GM18861 (cell line): ENCODE data around the gene KCNJ1.

Experiments
- ATAC-seq: cut with Tn5 transposase; IDR thresholded peaks from one replicate; pipeline ENCODE4 v1.9.1; 2021; ENCODE audit not compliant: unreplicated experiment

Gene KCNJ1

DNA sequence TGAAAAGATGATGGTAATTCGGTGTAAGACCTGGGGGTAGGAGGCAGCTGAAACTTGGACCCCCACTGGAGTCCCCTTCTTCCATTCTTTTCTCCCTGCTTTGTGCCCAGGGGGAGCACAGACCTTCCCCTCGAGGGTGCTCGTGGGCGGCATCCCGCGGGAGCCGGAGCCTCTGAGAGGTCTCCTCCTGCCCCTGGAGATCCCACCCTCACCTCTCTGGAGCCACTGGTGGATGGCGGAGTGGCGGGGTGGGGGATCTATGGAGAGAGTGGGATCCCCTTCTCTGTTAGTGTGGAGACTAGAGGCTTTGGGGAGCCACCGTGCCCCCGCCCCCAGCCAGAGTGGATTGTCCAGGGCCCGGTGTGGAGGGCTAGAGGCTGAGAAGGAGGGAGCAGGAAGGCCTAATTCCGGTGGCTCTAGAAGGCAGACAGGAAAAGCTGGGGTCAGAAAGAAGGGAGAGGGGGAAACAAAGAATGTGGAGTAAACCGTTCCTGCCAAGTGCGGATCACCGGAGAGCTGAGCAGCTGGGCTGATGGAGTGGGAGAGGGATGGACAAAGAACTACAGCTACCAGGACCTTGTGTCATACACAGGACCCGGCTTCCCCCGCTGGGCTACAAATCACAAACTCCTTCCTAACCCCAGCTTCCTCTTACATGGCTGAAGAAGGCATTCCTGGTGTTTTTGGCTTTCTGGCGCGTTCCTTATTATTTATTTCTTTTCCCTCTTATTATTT, 41.9 kb downstream of the KCNJ1 start:
- ATAC-seq: no peak

DNA sequence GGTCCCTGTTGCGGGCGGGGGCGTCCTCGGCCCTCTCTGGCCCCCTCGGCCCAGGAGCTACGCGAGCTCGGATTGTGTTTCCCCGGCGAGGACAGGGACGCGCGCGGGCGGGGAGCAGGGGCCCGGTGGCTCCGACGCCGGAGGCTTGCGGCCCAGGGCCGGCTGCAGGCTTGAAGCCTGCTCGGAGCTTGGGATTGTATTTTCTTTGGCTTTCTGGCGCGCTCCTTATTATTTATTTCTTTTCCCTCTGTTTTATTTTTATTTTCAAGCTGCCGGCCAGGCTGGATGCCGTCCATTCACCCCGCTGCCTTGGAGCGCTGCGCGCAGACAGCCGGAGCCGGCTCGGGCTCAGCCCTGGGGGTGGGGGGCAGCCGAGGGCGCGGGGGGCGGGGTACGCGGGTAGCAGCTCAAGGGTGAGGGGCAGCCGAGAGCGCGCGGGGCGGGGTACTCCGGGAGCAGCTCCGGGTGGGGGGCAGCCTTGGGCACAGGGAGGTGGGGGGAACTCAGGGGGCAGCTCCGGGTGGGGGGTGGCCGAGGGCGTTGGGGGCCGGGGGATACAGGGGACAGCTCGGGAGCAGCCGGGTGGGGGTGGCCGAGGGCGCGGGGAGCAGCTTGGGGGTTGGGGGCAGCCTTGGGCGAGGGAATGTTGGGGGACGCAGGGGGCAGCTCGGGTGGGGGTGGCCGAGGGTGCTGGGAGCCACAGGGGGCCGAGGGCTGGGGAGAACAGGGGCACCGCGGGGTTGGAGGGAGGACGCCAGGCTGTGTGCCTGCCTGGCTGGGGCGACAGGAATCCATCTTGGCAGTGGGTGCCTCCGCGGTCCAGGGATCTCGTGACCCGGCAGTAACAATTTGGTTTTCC, 42.7 kb downstream of the KCNJ1 start:
- no peak for ATAC-seq

DNA sequence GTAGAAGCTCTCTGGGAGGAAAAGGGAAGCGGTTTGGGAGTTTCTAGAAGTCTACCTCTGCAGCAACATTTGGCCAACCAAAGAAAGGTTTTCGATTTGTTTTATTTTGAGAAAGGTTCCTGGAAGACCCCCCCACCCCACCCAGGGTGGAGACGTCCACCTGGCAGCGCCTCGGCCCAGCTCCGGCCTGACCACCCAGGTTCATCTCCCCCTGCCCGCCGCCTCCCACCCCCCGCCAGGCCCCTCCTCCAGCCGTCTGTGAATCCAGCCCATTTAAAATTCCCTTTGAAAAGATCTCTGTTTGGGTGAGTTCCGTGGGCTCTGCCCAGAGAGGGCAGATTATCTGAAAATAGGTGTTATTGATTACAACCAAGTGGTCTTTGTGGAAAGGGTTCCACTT, 43.3 kb downstream of the KCNJ1 start:
- ATAC-seq: no peak

DNA sequence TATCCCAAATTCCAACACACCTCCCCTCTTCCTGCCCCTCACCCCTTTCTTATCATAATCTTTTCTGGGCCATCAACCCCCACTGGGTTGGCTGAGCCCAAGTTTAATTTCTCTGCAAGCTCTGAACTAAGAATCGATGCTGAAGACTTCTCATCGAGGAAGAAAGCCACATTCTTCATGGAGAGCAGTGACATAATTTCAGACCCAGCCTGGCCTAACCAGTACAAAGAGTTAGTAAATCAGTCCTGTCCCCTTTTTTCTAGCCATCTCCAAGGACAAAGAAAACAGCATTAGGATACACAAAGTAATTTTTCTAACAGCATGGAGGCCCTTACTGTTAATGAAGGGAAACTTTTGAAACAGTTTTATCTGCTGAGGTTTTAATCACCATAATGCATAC, 45.0 kb downstream of the KCNJ1 start:
- no peak for ATAC-seq

DNA sequence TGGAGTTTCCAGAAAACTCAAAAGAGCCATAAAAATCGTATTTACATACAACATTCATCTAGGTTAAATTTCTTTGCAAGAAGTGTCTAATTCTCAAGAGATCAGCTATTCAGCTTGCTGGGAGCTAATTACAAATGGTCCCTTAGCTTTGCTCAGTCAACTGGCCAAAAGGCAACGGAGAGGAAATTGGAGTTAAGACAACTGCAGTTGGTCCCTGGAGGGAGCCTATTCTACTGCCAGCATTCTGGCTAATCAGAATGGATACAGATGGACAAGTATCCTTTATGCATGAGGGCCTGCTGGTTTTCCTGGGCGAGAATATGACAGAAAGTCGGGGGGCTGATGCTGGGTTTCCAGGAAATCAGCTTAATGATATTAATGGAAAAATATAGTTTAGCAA, 45.5 kb downstream of the KCNJ1 start:
- no peak for ATAC-seq

DNA sequence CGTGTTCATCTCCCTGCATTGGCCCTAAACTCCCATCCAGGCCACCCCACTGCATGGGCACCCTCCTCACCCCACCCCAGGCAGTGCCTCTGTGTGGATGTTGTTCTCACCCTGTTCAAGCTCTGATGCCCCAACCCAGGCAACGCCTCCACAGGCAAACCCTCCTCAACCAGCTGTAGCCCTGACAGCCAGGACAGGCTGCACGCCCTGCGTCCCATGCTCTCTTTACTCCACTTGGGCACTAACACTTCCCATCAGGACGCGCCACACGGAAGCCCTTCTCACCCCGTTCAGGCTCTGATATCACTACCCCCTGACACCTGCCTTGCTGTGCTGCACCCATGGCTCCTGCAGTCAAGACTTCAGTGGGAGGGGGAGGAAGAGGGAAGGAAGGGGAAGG, 47.9 kb downstream of the KCNJ1 start:
- no peak for ATAC-seq

DNA sequence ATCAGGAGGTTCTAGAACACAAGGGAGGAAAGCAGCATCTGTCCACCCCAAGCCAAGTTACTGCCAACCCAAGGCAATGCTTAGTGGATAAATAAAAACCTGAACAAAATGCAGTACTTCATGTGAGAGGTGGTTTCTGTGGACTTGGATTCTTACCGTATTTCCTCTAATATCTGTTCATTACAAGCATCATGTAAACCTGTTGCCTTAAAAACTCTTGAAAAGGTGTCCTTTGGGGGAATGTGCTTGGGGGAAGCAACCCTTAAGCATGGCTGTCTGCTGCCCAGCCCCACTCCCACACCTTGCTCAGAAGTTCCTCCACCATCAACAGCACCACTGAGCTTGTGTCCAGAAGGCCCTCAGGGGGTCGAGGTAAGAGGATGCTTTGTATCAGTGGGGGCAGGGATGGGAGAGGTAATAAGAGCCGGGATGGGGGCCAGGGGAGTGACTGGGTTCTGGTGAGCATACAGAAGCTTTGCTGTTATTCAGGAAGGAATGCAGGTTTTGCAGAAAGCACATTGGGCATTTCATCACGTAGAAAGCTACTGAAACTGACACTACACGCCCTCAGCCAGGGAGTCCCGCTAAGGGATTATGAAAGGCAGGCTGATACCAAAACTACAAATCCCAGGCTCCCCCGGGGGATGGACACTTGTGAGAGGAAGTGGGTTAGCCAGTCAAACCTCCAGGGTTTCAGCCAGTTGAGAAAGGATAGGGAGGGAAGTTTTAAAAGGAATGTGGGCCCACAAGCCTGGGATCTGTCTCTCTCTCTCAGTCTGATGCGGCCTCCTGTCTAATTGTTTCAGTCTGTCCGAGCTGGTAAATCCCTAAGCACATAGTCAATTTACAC, 52.0 kb downstream of the KCNJ1 start:
- no peak for ATAC-seq

DNA sequence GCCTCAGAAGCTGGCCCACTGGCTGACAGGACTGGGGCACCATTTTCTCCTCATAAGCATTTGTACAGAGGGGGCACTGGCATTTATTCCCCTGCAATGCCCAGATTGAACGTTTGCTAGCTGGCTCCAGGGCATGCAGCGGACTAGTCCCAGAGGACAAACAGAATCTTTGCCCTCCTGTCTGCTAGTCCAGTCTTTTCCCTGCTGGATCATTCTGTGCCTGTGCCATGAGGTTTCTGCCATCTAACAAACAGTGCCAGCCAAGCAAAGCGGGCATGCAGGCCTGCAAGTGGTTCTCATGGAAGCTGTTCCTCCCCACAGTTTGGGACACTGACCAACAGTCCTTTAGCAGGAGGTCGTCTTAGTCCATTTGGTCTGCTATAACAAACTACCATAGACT, 53.4 kb downstream of the KCNJ1 start:
- no peak for ATAC-seq

DNA sequence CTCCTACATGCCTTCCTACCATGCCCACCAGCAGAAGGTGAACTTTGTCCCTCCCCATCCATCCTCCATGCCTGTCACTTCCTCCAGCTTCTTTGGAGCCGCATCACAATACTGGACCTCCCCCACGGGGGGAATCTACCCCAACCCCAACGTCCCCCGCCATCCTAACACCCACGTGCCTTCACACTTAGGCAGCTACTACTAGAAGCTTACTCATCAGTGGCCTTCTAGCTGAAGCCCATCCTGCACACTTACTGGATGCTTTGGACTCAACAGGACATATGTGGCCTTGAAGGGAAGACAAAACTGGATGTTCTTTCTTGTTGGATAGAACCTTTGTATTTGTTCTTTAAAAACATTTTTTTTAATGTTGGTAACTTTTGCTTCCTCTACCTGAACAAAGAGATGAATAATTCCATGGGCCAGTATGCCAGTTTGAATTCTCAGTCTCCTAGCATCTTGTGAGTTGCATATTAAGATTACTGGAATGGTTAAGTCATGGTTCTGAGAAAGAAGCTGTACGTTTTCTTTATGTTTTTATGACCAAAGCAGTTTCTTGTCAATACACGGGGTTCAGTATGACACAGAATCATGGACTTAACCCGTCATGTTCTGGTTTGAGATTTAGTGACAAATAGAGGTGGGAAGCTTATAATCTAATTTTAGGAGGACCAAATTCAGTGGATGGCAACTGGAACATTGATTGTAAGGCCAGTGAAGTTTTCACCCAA, 56.1 kb downstream of the KCNJ1 start:
- no peak for ATAC-seq

DNA sequence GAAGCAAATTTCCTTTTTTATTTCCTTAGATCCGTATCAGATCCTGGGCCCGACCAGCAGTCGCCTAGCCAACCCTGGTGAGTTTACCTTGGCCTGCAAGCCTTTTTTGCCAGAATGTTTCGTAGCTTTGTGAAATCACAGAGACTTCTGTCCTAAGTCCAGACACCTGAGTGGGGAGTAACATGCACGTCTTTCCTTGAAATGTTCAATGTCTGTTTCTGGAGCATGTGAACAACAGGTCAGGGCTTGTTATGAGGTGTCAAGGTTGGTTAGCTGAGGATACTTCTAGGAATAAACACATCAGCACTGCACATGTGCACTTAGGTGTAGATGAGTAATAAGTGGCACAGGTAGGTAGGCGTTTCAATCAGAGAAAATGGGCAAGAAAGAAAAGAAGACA, 58.0 kb downstream of the KCNJ1 start:
- ATAC-seq: no peak

DNA sequence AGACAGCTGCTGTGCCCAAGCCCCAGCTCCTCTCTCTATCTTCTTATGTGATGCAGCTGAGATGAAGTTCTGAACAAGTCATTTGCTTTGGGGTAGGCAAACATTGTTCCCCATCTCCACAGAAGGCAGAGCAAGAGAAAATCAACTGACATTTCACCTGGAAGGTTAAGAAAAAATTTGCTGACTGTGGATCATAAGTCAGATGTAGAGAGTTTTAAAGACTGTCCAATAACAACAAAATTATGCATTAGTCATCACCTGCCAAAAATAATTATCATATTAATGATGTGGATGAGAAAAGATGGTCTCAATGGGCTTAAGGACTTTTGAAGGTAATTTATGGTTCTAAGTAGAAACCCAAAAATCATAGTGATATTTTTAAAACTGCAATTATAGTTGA, 59.2 kb downstream of the KCNJ1 start:
- no peak for ATAC-seq

DNA sequence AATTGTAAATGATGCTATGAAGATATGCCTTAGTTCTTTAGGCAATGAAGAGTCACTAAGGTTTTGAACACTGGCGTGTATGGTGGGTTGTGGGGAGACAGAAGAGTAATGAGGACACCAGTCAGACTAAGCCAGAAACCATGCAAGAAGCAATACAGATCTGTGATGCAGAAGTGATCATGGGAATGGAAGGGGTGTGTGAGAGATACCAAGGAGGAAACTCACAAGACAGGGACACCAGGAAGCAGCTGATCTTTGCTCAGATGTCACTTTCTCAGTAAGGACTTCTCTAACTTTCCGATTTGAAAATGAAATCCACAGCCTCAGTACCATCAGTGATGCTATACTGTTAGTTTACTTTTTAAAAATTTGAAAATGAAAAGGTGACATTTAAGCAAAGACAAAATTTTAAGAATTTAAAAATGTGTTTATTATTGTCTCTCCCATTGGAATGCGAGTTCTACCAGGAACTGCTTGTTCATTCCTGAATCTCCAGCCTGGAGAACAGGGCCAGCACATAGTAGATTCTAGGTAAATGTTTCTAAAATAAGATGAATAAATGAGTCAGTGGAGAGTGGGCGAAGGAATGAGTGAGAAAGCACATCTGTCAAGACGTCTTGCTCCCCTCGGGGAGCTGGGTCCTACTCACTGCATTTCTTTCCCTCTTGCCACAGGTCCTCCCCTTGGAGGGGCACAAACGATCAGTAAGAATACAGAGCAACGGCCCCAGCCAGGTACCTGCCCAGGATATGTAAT, 60.4 kb downstream of the KCNJ1 start:
- ATAC-seq: no peak

DNA sequence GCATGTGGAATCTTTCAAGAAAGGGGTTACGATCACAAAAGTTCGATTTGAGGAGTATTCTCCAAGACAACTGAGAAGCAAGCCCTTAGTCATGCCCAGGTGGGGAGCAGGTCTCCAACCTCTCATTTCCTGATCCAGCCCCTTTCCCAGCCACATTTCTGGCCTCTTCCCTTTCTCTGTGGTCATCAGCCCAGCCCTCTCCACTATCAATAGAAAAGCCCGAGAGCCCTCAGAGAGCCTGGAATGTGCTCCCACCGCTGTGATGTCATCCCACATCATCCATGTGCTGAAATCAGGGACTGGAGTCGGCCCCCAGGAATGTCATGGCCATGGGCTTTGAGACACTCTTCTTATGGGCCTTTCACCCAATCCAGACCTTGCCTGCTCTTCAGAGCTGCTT, 62.6 kb downstream of the KCNJ1 start:
- ATAC-seq: no peak

DNA sequence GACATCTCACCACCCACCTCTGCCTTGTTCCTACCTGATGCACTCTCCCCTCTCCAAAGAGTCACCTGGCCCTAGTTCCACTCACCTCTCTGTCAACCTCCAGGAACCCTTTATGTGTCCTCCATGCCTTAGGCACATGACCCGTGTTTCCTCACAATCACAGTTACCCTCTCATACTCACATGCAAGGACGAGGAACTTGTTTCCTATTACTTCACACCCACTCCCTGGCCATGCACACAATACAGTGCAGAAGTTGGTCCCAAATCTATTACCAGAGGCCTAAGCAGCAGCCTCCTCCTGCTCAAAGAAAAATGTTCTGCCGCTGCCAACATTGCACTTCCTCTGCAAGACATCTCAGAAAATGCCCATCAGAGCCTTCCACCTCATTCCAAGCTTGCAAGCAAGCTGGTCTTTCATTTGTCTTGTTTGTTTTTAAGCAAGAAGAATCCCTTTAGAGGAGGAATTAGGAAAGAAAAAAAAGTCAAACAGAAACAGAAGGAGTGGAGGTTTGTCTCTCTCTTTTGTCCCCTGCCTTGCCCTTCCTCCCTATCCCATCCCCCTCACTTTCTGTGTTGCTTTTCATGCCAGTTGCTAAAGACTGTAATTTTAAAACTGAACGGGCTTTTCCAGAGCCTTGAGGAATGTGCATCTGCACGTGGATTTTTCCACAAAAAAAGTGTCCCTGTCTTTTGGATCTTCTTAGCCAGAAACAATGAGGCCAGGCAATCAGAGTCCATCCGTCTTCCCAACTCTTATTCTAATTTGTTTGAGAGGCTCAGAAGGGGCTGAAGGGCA, 63.4 kb downstream of the KCNJ1 start:
- ATAC-seq: no peak

DNA sequence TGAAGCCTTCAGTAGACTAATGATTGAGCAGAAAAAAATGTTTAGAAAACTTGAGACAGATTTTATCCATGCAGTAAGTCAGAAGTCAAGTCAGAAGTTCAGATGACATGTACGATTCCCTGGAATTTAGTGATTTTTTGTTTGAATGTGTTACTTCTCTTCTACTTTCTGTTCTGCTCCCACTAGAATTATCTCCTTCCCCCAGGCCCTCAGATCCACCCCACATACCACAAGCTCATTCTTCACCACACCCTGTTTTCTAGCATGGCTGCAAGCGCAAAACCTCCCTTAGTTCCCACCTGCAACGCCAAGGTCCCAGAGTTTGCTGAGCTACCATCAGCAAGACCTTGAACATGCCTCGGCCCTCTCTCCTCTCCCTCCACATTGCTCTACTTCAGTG, 64.1 kb downstream of the KCNJ1 start:
- ATAC-seq: no peak

DNA sequence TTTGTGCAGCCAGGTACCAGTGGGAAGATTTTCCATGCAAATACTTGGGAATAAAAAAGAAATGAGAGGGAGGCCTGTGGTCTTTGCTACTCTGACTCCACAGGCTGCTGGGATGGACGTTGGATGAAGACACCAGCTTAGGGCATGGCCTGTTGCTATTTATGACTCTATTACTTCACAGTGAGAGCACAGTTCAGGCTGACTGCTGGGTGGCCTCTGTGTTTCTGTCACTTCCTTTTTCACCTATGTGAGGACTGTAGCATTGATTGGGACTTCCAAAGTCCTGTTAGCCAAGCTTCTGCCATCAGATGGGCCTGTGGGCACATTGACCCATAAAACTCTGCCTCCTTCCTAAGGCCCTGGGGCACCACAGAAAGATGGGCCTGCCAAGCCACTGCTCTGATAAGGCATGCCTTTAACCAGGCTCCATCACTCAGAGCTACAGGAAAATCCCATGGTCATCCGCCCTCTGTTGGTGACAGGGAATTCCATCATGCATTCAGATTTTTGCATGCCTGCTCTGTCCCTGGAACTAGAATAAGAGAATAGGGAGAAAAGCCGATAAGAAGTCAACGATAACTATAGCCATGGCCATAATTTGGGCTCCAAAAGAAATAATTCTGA, 64.6 kb downstream of the KCNJ1 start:
- no peak for ATAC-seq

DNA sequence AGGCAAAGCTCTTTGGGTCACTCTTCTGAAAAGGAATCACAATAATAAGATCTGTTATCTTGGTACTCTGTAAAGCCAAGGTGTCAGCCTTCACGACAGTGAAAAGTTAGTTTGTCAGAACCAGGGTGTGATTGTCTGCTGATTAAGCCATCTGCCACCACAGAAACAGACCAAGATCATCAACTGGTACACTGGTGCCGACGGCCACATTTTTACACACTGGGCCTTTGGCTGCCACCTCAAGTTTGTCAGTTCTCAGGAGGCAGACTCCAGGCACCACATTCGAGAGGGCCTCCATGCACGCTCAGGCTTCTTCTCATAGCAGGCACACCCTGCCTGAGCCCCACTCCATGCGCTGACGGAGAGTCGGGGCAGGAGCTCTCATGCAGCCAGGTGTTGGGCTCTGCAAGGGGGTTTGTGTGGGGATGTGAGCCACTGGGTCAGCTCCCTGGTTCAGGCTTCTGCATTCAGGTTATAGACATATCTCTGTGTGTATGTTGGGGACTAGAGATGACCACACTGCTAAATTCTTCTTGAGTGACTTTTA, 66.2 kb downstream of the KCNJ1 start:
- ATAC-seq: no peak

DNA sequence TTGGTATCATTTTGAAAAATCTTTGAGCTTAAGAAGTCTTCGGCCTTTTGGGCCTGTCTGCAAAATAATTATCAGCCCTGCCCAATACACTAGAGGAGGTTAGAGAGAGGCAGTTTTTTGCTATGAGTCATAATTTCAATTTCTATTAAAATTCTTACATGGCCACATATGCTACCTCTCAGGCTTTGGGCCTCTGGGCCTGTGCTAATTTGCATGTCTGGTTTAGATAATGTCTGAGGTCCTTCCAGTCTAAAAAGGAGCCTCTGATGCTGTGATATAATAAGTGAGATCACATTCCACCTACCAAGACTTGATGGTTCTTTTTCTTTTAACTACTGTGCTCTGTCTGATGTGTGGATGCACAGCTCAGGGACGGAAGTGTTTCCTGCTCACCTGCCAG, 70.8 kb downstream of the KCNJ1 start:
- peak; percentile 99 for ATAC-seq

DNA sequence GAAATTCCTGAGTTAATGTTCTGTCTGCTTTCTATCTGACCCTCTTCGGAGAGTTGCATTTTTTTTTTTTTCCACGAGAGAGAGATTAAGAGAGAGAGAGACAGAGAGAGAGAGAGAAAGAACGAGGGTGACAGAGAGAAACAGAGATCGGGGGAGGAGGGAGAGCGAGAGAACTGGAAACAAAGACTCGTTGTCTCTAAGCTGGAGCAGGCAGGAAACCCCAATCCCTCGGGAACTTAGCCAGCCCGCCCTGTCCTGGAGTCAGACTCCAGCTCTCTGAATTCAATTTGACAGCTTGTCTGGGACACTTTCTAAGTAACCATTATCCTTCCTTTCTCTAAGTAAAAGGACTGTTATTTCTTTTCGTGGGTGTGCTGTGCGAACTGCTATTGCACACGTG, 76.9 kb downstream of the KCNJ1 start:
- no peak for ATAC-seq
